Panc1 (cell line): ENCODE results near the gene SPATA21.

Experiments
- TF ChIP-seq, protein P1 (sequence below): fragments of 450-650 bp; IDR thresholded peaks from 2 replicates; pipeline ENCODE4 v1.5.1; 2017; ENCODE audit warnings: mild to moderate bottlenecking
- TF ChIP-seq, protein P2 (sequence below), 2 experiments: IDR thresholded peaks; 2 replicates each; pipeline ENCODE4 v1.6.1; 2011 to 2012; ENCODE audit warnings: low read depth in 2 of 2, control low read depth in 1 of 2, low read length in 1 of 2, mild to moderate bottlenecking in 1 of 2, moderate library complexity in 1 of 2; ENCODE audit not compliant: insufficient read depth in 1 of 2

DNA sequence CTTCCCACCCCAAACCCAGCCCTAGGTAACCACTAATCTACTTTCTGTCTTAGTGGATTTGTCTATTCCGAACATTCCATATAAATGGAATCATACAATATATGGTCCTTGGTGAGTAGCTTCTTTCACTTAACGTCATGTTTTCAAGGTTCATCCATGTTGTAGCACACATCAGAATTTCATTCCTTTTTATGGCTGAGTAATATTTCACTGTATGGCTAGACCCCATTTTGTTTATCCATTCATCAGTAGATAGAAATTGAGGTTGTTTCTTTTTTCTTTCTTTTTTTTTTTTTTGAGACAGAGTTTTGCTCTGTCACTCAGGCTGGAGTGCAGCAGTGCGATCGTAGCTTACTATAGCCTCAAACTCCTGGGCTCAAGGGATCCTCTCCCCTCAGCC, 3.2 kb downstream of the SPATA21 start:
- TF ChIP-seq, protein P1, sequence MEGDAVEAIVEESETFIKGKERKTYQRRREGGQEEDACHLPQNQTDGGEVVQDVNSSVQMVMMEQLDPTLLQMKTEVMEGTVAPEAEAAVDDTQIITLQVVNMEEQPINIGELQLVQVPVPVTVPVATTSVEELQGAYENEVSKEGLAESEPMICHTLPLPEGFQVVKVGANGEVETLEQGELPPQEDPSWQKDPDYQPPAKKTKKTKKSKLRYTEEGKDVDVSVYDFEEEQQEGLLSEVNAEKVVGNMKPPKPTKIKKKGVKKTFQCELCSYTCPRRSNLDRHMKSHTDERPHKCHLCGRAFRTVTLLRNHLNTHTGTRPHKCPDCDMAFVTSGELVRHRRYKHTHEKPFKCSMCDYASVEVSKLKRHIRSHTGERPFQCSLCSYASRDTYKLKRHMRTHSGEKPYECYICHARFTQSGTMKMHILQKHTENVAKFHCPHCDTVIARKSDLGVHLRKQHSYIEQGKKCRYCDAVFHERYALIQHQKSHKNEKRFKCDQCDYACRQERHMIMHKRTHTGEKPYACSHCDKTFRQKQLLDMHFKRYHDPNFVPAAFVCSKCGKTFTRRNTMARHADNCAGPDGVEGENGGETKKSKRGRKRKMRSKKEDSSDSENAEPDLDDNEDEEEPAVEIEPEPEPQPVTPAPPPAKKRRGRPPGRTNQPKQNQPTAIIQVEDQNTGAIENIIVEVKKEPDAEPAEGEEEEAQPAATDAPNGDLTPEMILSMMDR: no peak
- TF ChIP-seq, protein P2, sequence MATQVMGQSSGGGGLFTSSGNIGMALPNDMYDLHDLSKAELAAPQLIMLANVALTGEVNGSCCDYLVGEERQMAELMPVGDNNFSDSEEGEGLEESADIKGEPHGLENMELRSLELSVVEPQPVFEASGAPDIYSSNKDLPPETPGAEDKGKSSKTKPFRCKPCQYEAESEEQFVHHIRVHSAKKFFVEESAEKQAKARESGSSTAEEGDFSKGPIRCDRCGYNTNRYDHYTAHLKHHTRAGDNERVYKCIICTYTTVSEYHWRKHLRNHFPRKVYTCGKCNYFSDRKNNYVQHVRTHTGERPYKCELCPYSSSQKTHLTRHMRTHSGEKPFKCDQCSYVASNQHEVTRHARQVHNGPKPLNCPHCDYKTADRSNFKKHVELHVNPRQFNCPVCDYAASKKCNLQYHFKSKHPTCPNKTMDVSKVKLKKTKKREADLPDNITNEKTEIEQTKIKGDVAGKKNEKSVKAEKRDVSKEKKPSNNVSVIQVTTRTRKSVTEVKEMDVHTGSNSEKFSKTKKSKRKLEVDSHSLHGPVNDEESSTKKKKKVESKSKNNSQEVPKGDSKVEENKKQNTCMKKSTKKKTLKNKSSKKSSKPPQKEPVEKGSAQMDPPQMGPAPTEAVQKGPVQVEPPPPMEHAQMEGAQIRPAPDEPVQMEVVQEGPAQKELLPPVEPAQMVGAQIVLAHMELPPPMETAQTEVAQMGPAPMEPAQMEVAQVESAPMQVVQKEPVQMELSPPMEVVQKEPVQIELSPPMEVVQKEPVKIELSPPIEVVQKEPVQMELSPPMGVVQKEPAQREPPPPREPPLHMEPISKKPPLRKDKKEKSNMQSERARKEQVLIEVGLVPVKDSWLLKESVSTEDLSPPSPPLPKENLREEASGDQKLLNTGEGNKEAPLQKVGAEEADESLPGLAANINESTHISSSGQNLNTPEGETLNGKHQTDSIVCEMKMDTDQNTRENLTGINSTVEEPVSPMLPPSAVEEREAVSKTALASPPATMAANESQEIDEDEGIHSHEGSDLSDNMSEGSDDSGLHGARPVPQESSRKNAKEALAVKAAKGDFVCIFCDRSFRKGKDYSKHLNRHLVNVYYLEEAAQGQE (IDR thresholded peaks at IDR 0.05; ENCODE audit: insufficient read depth in 1 of 2, low read depth in 2 of 2, low read length in 1 of 2): no peak
